ENCODE results near the gene GFM1. TPM values are rescaled to one million over a fixed set of nuclear protein-coding genes. Genes with fewer than 3 reads are reported as not detected.

The GFM1 gene
- total RNA-seq, 1 donor from 2014 or later: 31.7 TPM

DNA sequence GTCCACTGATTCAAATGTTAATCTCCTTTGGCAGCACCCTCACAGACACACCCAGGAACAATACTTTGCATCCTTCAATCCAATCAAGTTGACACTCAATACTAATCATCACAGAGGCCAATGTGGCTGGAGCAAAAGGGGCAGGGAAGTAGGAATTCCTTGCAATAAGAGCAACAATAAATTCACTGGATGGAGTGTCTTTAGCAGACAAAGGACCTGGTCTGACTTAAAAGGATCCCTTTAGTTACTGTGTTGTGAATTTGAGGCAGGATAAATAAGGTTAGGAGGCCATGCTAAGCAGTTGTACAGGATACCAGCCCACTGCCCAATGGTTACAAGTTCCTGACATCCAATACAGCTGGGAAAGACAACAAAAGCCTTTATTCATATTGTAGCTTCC is 12.3 kb upstream of the GFM1 start:
- H3K27ac ChIP-seq: no peak overlapping the region
- TF ChIP-seq, protein P1, sequence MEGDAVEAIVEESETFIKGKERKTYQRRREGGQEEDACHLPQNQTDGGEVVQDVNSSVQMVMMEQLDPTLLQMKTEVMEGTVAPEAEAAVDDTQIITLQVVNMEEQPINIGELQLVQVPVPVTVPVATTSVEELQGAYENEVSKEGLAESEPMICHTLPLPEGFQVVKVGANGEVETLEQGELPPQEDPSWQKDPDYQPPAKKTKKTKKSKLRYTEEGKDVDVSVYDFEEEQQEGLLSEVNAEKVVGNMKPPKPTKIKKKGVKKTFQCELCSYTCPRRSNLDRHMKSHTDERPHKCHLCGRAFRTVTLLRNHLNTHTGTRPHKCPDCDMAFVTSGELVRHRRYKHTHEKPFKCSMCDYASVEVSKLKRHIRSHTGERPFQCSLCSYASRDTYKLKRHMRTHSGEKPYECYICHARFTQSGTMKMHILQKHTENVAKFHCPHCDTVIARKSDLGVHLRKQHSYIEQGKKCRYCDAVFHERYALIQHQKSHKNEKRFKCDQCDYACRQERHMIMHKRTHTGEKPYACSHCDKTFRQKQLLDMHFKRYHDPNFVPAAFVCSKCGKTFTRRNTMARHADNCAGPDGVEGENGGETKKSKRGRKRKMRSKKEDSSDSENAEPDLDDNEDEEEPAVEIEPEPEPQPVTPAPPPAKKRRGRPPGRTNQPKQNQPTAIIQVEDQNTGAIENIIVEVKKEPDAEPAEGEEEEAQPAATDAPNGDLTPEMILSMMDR (IDR thresholded peaks at IDR 0.05): no peak
- TF ChIP-seq POLR2AphosphoS5 (IDR thresholded peaks at IDR 0.05; ENCODE audit: insufficient read depth in 1 of 2, low read depth in 1 of 2): no peak
- TF ChIP-seq POLR2A (IDR thresholded peaks at IDR 0.05): no peak
- no peak overlapping the region for H3K4me3 ChIP-seq
- H3K27me3 ChIP-seq: no peaks in the 10 kb centered on the region
- no peak for DNase-seq (ENCODE audit: extremely low spot score in 2 of 2)
- H3K4me1 ChIP-seq: no peaks in the 10 kb centered on the region
- intact Hi-C loops (cut with DNase I): no loop called here
- no peaks in the 10 kb centered on the region for H3K36me3 ChIP-seq
- no peaks in the 10 kb centered on the region for H3K9me3 ChIP-seq

DNA sequence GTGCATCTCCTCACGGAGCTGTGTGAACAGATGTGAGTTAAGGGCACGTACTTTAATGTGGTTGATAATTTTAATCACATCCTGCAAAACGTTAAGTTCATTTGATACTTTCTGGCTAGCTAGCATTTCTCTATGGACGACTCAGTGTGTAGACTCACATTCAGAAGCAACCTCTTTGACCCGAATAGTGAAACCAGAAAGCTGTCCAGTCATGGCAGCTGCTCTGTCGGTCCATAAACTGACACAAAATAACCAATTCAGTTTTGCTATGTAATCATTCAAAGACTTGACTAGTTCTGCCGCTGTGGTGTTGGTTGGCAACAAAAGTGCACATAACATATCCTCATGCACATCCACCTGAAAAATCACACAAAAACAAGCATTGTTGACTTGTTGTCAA is 3.7 kb upstream of the GFM1 start:
- H3K27me3 ChIP-seq: no peaks in the 10 kb centered on the region
- H3K9me3 ChIP-seq: no peaks in the 10 kb centered on the region
- H3K4me3 ChIP-seq: no peak overlapping the region
- H3K27ac ChIP-seq: no peak overlapping the region
- intact Hi-C loops (cut with DNase I): no loop called here
- no peaks in the 10 kb centered on the region for H3K36me3 ChIP-seq
- H3K4me1 ChIP-seq: peaks cover 8% of the 10 kb centered on the region
- TF ChIP-seq POLR2A (IDR thresholded peaks at IDR 0.05) (no peak), POLR2AphosphoS5 (IDR thresholded peaks at IDR 0.05; ENCODE audit: insufficient read depth in 1 of 2, low read depth in 1 of 2) (no peak)
- TF ChIP-seq, protein P1 (IDR thresholded peaks at IDR 0.05): no peak
- no peak for DNase-seq (ENCODE audit: extremely low spot score in 2 of 2)

DNA sequence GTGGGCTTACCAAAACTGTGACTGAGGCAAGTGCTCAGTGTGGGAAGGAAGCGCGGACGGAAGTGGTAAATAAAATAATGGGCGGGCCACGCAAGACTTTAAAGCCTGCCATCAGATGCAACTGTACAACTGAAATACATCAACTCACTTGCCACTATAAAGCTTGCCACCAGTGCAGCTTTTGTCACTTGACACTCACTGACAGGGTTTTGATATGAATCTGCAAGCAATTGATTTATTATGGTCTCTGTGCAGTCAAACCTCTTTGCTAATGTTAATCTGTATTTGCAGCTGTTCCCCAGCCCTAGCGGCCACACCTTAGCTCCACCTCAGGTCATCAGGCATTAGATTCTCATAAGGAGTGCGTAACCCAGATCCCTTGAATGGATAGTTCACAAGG is 2.3 kb upstream of the GFM1 start:
- Histone ChIP-seq H3K27ac (no peak overlapping the region), H3K4me1 (peaks cover 22% of the 10 kb centered on the region), H3K36me3 (no peaks in the 10 kb centered on the region), H3K9me3 (no peaks in the 10 kb centered on the region), H3K4me3 (no peak overlapping the region), H3K27me3 (no peaks in the 10 kb centered on the region)
- no peak for DNase-seq (ENCODE audit: extremely low spot score in 2 of 2)
- no peak for TF ChIP-seq POLR2AphosphoS5 (IDR thresholded peaks at IDR 0.05; ENCODE audit: insufficient read depth in 1 of 2, low read depth in 1 of 2)
- TF ChIP-seq, protein P1 (IDR thresholded peaks at IDR 0.05): no peak
- no peak for TF ChIP-seq POLR2A (IDR thresholded peaks at IDR 0.05)
- intact Hi-C loops (cut with DNase I): no loop called here

DNA sequence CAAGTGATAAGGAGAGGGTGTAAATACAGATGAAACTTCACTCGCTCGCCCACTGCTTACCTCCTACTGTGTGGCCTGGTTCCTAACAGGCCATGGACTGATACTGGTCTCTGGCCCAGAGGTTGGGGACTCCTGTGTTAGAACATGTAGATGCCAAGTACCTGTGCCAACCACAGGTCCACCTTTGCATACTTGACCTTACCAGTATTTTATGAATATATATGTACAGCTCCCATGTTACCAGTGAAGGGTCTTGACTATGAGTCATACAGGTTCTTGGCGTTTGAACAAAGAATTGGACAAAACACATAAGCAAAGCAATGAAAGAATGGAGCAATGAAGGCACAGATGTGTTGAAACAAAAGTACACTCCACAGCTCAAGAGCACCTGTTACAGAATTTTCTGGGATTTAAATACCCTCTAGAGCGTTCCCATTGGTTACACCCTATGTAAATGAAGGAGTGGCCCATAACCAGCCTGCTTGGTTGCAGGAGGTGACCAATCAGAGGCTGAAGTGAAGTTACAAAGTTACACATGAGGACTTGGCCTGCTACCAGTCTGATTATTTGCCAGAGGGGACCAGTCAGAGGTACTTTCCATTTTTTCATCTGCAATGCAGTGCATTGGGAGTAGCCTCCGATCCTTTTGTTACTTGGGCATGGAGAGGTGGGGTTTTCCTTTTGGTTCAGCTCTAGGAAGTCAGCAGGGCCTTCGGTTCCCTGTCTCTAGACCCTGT is 1.7 kb upstream of the GFM1 start:
- Histone ChIP-seq H3K9me3 (no peaks in the 10 kb centered on the region), H3K27ac (no peak overlapping the region), H3K27me3 (no peaks in the 10 kb centered on the region), H3K4me1 (peaks cover 22% of the 10 kb centered on the region), H3K36me3 (peaks cover 0 to 6% of the 10 kb centered on the region in 2 donors), H3K4me3 (no peak overlapping the region)
- DNase-seq (ENCODE audit: extremely low spot score in 2 of 2): no peak
- TF ChIP-seq POLR2AphosphoS5 (IDR thresholded peaks at IDR 0.05; ENCODE audit: insufficient read depth in 1 of 2, low read depth in 1 of 2): no peak
- TF ChIP-seq POLR2A (IDR thresholded peaks at IDR 0.05): no peak
- TF ChIP-seq, protein P1 (IDR thresholded peaks at IDR 0.05): no peak
- intact Hi-C loops (cut with DNase I): no loop called here

DNA sequence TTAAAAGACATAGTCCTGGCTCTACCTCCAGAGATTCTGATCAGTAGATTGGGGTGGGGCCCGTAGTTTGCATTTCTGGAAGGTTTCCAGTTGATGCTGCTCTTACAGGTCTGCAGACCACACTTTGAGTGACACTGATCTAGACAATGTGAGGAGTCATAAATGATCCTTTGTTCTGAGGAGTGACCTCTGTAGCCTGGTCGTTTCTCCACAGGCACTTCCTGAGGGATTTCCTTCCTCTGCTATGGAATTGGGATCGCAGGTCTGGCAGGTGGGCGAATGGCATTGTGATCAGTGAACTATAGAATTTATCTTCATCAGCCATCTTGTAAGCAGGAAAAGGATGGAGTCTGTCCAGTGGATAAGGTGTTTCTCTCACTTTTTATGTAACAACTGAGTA is 5.5 kb downstream of the GFM1 start:
- Histone ChIP-seq H3K4me1 (peaks cover 22% of the 10 kb centered on the region), H3K27me3 (no peaks in the 10 kb centered on the region), H3K27ac (no peak overlapping the region), H3K4me3 (no peak overlapping the region), H3K36me3 (peaks cover 0 to 29% of the 10 kb centered on the region in 2 donors), H3K9me3 (no peaks in the 10 kb centered on the region)
- no peak for DNase-seq (ENCODE audit: extremely low spot score in 2 of 2)
- TF ChIP-seq POLR2AphosphoS5 (IDR thresholded peaks at IDR 0.05; ENCODE audit: insufficient read depth in 1 of 2, low read depth in 1 of 2): no peak
- TF ChIP-seq POLR2A (IDR thresholded peaks at IDR 0.05): no peak
- TF ChIP-seq, protein P1 (IDR thresholded peaks at IDR 0.05): no peak
- intact Hi-C loops (cut with DNase I): no loop called here
